ENCODE results near the gene KLHL29.

The KLHL29 gene

DNA sequence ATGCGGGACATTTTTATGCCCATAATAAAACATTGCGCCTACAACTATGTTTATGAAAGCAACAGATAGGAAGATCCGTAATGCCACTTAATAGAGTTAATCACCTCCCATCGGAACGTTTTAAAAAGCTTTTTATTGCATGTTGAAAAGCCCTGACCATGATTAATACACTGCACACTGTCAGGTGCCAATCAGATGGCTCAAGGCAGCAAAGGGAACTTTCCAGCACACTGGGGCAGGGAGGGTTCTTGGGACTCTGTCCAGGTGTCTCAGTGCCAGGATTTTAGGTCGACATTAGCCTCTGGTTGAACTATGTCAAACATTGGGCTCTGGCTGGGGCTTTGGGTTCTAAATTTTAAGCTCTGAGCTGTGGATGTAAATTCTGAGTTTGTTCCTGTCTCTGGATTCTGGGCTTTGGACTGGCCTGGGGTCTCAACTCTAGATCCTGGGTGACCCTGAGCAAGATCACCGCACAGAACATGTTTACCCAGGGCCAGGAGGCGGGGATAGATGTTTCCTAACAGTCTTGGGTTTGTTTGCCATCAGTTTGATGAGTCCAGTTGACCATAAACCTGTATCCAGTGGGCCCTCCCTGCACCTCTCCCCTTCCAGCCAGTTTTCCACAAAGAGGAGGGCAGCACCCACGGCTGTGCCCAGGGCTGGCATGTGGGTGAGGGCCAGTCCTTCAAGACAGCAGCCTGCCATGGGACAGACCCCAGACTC, 279.2 kb downstream of the KLHL29 start:
- H3K27me3 ChIP-seq (ENCODE audit: control insufficient read depth, insufficient read depth, low read length), result peaks cover 2% of the 10 kb centered on the region
- no peak overlapping the region for H3K4me3 ChIP-seq (ENCODE audit: low read depth, low read length)
- H3K9ac ChIP-seq (ENCODE audit: low read depth, low read length), result no peak overlapping the region
- no peaks in the 10 kb centered on the region for H3K4me1 ChIP-seq (ENCODE audit: control insufficient read depth, insufficient read depth, low read length)
- H3K9me3 ChIP-seq (ENCODE audit: control insufficient read depth, insufficient read depth, low read length), result no peaks in the 10 kb centered on the region
- no peaks in the 10 kb centered on the region for H3K36me3 ChIP-seq (ENCODE audit: control insufficient read depth, insufficient read depth, low read length)

DNA sequence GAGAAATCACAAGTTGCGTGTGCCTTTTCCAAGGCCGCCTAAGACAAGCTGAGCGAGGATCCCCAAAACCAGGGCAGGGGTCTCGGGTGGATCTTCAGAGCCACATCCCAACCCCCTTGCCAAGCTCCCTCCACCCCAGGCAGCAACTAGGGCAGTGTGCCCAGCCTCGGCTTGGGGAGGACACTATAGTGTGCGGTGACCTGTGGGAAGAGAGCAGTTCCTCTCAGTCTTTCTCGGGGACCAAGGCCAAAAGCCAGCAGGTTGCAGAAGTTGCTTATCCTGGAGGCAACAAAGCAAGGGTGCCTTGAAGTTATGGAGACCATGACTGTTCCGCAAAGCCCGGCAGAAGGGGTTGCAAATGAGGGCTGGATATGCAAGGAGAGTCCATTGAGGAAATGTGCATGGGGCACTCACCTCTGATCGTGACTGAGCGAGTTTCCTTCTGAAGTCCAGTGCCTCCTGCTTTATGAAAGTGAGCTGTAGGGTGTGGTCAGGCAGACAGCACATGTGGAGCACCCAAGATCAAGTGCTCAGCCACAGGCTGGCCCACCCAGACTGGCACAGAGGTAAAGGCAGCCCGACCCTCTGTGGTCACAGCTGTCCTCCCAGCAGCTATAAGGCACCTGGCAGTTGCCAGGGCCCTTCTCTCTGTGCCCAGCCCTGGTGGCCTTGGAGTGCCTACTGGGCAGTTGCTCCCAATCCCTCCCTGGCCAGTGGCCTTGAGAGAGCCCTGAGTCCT, 281.4 kb downstream of the KLHL29 start:
- Histone ChIP-seq H3K4me3 (ENCODE audit: low read depth, low read length) (no peak overlapping the region), H3K4me1 (ENCODE audit: control insufficient read depth, insufficient read depth, low read length) (no peaks in the 10 kb centered on the region), H3K27me3 (ENCODE audit: control insufficient read depth, insufficient read depth, low read length) (peaks cover 2% of the 10 kb centered on the region), H3K9me3 (ENCODE audit: control insufficient read depth, insufficient read depth, low read length) (no peaks in the 10 kb centered on the region), H3K9ac (ENCODE audit: low read depth, low read length) (no peak overlapping the region), H3K36me3 (ENCODE audit: control insufficient read depth, insufficient read depth, low read length) (no peaks in the 10 kb centered on the region)

DNA sequence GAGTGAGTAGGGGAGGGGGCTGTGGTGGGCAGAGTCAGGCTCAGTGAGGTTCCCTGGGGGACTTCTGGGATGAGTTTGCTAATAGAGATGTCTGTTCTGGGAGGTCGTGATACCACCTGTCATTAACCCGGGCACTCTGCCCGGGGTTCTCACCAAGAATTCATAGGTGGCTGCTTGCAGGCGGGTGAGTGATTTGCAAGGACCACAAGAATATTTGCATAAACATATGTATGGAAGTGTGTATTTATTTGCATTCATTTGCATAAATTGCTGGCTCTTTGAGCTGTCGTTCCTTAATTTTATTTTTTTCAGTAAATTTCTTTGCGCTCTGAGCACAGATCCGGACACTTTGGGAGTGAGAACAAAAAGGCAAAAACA, 282.0 kb downstream of the KLHL29 start:
- H3K4me1 ChIP-seq (ENCODE audit: control insufficient read depth, insufficient read depth, low read length), result no peaks in the 10 kb centered on the region
- no peak overlapping the region for H3K4me3 ChIP-seq (ENCODE audit: low read depth, low read length)
- H3K9me3 ChIP-seq (ENCODE audit: control insufficient read depth, insufficient read depth, low read length), result no peaks in the 10 kb centered on the region
- no peak overlapping the region for H3K9ac ChIP-seq (ENCODE audit: low read depth, low read length)
- peaks cover 2% of the 10 kb centered on the region for H3K27me3 ChIP-seq (ENCODE audit: control insufficient read depth, insufficient read depth, low read length)
- H3K36me3 ChIP-seq (ENCODE audit: control insufficient read depth, insufficient read depth, low read length), result no peaks in the 10 kb centered on the region

DNA sequence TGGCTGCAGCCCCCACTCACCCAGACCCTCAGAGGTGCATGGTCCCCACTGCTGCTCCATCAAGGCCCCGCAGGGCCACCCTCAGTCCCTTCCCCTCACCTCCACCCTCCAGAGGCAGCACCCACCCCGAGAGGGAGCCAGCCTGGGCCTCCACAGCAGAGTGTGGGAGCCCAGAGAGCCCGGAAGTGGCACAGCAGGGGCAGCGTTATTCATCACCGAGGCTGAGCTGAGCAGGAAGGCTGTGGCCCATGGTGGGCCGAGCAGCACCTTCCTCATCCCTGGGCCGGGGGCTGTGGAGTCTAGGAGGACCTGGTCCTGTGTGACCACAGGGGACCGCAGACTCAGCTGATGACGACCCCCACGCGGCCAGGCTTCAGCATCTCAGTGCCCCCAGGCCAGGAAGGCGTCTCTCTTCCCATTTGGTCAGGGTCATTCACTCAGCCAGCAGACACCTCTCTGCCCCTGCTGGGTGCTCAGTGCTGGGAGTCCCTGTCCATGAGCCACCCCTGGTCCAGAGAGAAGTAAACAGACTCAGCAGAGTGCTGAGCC, 283.9 kb downstream of the KLHL29 start:
- H3K27me3 ChIP-seq (ENCODE audit: control insufficient read depth, insufficient read depth, low read length), result no peaks in the 10 kb centered on the region

DNA sequence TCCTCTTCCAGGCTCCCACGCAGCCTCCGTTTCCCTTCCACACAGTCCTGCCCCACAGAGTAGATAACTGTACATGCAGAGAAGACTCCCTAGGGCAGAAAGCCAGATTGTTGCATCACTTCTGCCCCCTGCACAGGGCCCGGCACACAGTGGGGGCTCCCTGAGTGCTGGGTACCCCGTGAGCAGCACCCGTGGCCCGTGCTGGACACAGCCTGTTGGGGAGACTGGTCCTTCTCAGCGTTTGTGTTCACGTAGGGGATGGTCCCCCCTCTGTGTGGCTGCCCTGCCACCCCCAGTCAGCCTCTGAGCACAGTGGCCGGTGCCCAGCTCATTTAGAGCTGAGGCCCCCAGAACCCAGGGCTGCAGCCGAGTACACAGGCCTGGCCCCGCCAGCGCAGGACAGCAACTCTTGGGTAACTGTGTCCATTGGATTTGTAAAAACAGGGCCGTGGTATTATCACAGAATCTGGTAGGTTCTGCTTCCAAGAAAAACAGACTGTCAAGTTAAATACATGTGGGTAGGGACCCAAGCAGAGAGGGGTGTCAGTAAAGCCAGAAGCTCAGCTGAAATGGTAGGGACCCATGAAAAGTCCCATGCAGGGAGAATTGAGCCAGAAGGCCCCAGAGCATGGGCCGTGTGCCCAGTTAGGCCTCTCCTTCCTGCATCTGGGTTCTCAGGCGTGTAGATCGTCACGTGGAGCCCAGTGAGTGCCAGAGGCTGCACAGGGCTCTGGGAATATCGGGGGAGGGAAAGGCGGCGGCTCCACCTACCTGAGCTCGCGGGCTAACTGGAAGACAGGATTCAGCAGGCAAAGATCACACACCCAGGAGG, 284.6 kb downstream of the KLHL29 start:
- Histone ChIP-seq H3K4me1 (ENCODE audit: control insufficient read depth, insufficient read depth, low read length) (no peaks in the 10 kb centered on the region), H3K9me3 (ENCODE audit: control insufficient read depth, insufficient read depth, low read length) (no peaks in the 10 kb centered on the region), H3K4me3 (ENCODE audit: low read depth, low read length) (no peak overlapping the region), H3K27me3 (ENCODE audit: control insufficient read depth, insufficient read depth, low read length) (no peaks in the 10 kb centered on the region), H3K9ac (ENCODE audit: low read depth, low read length) (no peak overlapping the region), H3K36me3 (ENCODE audit: control insufficient read depth, insufficient read depth, low read length) (no peaks in the 10 kb centered on the region)

More for the DNA sequence above, 283.9 kb downstream of the KLHL29 start:
- H3K9ac ChIP-seq (ENCODE audit: low read depth, low read length), result no peak overlapping the region
- H3K9me3 ChIP-seq (ENCODE audit: control insufficient read depth, insufficient read depth, low read length), result no peaks in the 10 kb centered on the region
- no peaks in the 10 kb centered on the region for H3K4me1 ChIP-seq (ENCODE audit: control insufficient read depth, insufficient read depth, low read length)
- no peak overlapping the region for H3K4me3 ChIP-seq (ENCODE audit: low read depth, low read length)
- no peaks in the 10 kb centered on the region for H3K36me3 ChIP-seq (ENCODE audit: control insufficient read depth, insufficient read depth, low read length)

DNA sequence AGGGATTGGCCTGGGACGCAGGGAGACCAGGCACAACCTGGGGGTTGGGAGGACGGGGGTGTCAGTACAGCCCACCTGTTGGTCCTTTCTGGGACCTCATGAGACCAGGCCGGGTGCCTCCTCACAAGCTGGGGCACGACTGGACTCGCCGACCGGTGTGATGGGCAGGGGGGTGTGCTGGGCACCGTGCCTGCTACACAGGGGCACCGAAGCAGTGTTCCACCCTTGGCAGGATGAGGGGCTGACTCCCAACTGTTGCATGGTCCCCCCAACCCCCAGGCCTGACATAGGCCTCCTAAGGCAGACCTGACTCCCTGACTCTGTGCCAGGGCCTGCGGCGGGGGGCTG, 285.2 kb downstream of the KLHL29 start:
- Histone ChIP-seq H3K4me1 (ENCODE audit: control insufficient read depth, insufficient read depth, low read length) (no peaks in the 10 kb centered on the region), H3K27me3 (ENCODE audit: control insufficient read depth, insufficient read depth, low read length) (no peaks in the 10 kb centered on the region), H3K36me3 (ENCODE audit: control insufficient read depth, insufficient read depth, low read length) (no peaks in the 10 kb centered on the region), H3K9me3 (ENCODE audit: control insufficient read depth, insufficient read depth, low read length) (no peaks in the 10 kb centered on the region), H3K4me3 (ENCODE audit: low read depth, low read length) (no peak overlapping the region), H3K9ac (ENCODE audit: low read depth, low read length) (no peak overlapping the region)

DNA sequence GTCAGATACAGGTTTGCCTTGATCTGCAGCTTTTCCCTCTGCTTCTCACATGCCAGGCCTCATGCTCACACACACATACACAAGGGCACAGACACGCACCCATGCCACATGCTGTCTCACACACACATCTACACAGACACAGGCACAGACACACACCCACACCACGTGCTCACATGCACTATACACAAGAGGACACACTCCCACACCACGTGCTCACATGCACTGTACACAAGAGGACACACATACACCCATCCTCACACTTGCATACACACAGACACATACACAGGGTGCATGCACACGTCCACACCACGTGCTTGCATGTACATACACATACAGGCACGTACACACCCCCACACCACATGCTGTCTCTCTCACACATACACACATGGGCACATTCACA, 288.1 kb downstream of the KLHL29 start:
- Histone ChIP-seq H3K36me3 (ENCODE audit: control insufficient read depth, insufficient read depth, low read length) (no peaks in the 10 kb centered on the region), H3K27me3 (ENCODE audit: control insufficient read depth, insufficient read depth, low read length) (peaks cover 2% of the 10 kb centered on the region), H3K9ac (ENCODE audit: low read depth, low read length) (no peak overlapping the region), H3K9me3 (ENCODE audit: control insufficient read depth, insufficient read depth, low read length) (no peaks in the 10 kb centered on the region), H3K4me1 (ENCODE audit: control insufficient read depth, insufficient read depth, low read length) (no peaks in the 10 kb centered on the region), H3K4me3 (ENCODE audit: low read depth, low read length) (no peak overlapping the region)

DNA sequence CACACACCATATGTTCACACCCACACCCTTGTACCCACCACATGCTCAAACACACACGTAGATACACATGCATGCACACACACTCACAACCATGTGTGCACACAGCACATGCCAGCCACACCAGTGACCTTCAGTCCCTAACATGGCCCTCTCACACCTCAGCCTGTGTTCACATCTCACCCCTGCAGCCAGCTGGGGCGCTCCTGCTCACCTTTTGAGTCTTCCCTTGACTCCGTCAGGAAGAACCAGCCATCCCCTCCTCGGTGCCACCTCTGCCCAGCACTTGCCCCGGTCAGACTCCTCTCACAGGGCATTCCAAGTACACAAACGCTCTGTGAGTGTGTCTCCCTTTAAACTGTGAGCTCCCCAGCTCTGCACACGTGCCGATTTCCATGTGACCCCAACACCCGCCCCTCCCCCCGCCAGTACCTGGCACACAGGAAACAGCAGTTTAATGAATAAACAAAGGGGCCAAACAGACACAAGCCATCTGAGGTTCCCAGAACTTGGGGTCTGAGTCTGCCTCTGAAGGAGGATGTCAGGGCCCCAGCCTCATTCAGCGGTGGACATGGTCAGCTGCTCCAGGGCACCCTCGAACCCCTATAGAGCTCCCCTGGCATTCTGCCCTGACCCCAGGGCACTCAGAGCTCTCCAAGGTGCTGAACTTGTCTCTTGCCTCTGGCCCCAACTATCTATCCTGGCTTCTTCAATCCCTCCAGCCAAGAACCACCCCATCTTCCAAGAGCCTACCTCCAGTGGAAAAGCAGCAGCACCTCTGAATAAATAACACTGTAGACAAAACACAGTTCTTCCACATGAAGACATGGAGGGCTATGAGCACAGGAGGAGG, 289.1 kb downstream of the KLHL29 start:
- H3K9ac ChIP-seq (ENCODE audit: low read depth, low read length), result no peak overlapping the region
- H3K27me3 ChIP-seq (ENCODE audit: control insufficient read depth, insufficient read depth, low read length), result peaks cover 2% of the 10 kb centered on the region
- no peaks in the 10 kb centered on the region for H3K9me3 ChIP-seq (ENCODE audit: control insufficient read depth, insufficient read depth, low read length)
- no peaks in the 10 kb centered on the region for H3K36me3 ChIP-seq (ENCODE audit: control insufficient read depth, insufficient read depth, low read length)
- no peak overlapping the region for H3K4me3 ChIP-seq (ENCODE audit: low read depth, low read length)
- H3K4me1 ChIP-seq (ENCODE audit: control insufficient read depth, insufficient read depth, low read length), result no peaks in the 10 kb centered on the region

DNA sequence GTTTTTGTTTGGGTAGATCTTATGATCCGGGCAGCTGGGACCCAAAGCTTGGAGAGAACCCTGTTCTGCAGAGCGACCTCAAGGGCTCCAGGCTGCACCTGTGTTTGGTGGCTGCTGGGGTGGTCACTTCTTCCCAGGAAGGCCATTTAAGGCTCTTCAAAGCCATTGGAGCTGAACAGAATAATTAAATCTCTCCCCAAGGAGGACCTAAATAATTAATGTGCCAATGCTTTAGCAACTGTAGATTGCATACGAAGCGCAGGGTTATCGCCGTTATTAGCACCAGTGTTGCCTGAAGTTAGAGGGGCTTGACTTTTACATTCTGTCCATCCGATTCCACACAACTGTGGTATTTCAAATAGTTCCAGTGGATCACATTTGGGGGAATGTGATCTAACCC, 290.5 kb downstream of the KLHL29 start:
- H3K4me1 ChIP-seq (ENCODE audit: control insufficient read depth, insufficient read depth, low read length), result no peaks in the 10 kb centered on the region
- H3K36me3 ChIP-seq (ENCODE audit: control insufficient read depth, insufficient read depth, low read length), result no peaks in the 10 kb centered on the region
- peaks cover 2% of the 10 kb centered on the region for H3K27me3 ChIP-seq (ENCODE audit: control insufficient read depth, insufficient read depth, low read length)
- no peak overlapping the region for H3K9ac ChIP-seq (ENCODE audit: low read depth, low read length)
- no peaks in the 10 kb centered on the region for H3K9me3 ChIP-seq (ENCODE audit: control insufficient read depth, insufficient read depth, low read length)
- no peak overlapping the region for H3K4me3 ChIP-seq (ENCODE audit: low read depth, low read length)

DNA sequence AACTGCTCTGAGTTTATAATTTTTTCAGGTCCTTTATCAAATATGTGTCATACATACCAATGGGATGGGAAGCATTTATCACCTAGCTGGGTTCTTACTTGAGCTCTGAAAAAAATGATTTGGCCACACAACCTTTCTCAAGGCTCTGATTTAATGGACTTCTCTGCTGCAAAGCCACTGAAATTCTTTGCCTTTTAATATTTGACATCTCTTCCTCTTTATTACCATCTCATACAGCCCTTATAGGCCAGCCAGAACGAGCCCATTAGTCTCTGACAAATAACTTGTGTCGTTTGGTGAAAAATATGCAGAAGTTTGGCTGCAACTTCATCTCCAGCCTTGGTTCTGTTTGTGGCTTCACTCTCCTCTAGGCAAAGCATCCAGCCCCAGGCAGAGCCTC, 292.9 kb downstream of the KLHL29 start:
- peaks cover 2% of the 10 kb centered on the region for H3K27me3 ChIP-seq (ENCODE audit: control insufficient read depth, insufficient read depth, low read length)
- H3K9ac ChIP-seq (ENCODE audit: low read depth, low read length), result no peak overlapping the region
- H3K4me3 ChIP-seq (ENCODE audit: low read depth, low read length), result no peak overlapping the region
- H3K9me3 ChIP-seq (ENCODE audit: control insufficient read depth, insufficient read depth, low read length), result no peaks in the 10 kb centered on the region
- H3K36me3 ChIP-seq (ENCODE audit: control insufficient read depth, insufficient read depth, low read length), result no peaks in the 10 kb centered on the region
- no peaks in the 10 kb centered on the region for H3K4me1 ChIP-seq (ENCODE audit: control insufficient read depth, insufficient read depth, low read length)

DNA sequence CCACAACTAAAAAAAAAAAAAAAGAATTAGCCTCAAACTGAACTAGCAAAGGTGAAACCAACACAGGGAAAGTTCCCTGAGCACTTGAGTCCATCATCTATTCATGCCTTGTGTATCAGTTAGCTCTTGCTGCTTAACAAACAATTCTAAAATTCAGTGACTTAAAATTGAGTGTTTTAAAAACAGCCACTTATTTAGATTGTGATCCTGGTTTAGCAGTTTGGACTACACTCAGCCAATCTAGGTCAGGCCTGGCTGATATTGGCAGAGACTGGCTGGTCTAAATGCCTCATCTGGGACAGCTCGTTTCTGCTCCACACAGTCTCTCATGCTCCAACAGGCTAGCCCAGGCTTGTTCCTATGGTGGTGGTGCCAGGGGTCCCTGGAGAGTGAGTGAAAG, 294.1 kb downstream of the KLHL29 start:
- H3K4me3 ChIP-seq (ENCODE audit: low read depth, low read length), result no peak overlapping the region
- H3K4me1 ChIP-seq (ENCODE audit: control insufficient read depth, insufficient read depth, low read length), result no peaks in the 10 kb centered on the region
- H3K9me3 ChIP-seq (ENCODE audit: control insufficient read depth, insufficient read depth, low read length), result no peaks in the 10 kb centered on the region
- H3K27me3 ChIP-seq (ENCODE audit: control insufficient read depth, insufficient read depth, low read length), result peaks cover 2% of the 10 kb centered on the region
- H3K36me3 ChIP-seq (ENCODE audit: control insufficient read depth, insufficient read depth, low read length), result no peaks in the 10 kb centered on the region
- no peak overlapping the region for H3K9ac ChIP-seq (ENCODE audit: low read depth, low read length)
